GM21825 (cell line): ENCODE results near the gene FAM53B.
"Not testable (repeated sequence)": the region's sequence is repeated elsewhere in the genome, so short reads cannot be mapped to it uniquely, and the experiment has no call there.

Source experiments
- ATAC-seq: cut with Tn5 transposase; IDR thresholded peaks from one replicate; pipeline ENCODE4 v1.9.1; 2021; ENCODE audit warnings: mild to moderate bottlenecking, moderate library complexity; ENCODE audit not compliant: unreplicated experiment

FAM53B gene

DNA sequence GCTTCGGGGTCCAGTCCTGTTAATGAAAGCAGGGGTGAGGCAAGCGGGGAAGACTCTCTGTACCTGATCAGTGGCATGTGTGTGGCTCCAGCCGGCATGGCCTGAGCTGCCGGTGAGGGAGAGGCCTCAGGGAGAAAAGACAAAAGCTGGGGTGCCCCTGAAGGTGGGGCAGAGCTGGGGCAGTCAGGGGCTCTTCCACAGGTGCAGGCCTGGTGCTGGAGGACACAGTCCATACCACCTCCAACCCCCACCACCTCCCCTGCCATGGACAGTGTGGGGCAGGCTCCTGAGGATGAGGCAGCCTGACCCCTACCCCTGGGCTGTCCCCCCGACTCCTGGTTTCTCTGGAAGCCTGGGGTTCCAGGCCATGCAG lies 153.1 kb downstream of the FAM53B start:
- ATAC-seq = no peak

DNA sequence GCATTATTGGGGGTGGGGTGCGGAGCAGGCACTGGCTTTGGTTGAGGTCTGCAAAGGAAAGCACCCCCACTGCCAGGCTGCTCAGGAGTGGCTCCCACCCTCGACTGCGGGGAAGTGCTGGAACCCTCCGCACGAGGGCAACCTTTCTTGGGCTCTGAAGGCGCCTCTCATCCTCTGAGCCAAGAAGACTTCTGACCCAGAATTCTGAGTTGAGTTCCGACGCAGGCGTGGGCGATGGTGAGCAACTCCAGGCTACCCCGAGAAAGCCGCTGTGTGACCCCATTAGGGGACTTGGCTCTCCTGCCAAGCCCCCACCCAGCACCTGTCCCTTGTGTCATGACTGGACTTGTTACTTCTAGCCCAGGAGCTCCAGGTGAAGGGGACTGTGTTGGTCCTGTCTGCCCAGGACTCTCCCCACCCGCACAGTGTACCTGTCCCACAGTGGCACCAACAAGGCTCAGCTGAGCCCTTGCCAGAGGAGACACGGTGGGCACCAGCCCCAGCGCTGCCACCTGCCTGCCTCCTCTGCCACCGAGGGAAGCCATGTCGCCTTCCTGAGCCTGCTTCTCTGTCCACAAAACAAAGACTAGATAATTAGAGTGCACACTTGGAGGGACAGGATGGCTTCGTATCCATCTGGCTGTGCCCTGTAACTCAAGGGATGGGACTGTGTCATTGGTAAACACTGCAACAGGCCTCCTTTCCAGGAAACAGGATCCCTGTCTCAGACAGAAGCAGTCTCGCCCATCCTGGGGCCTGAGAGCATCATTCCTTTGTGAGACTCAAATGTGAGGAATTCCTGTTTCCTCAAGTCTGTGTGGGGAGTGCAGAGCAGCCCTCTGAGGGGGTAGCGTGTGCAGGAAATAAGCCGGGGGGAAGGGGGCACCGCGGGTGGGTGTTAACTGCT lies 153.7 kb downstream of the FAM53B start:
- ATAC-seq = no peak

DNA sequence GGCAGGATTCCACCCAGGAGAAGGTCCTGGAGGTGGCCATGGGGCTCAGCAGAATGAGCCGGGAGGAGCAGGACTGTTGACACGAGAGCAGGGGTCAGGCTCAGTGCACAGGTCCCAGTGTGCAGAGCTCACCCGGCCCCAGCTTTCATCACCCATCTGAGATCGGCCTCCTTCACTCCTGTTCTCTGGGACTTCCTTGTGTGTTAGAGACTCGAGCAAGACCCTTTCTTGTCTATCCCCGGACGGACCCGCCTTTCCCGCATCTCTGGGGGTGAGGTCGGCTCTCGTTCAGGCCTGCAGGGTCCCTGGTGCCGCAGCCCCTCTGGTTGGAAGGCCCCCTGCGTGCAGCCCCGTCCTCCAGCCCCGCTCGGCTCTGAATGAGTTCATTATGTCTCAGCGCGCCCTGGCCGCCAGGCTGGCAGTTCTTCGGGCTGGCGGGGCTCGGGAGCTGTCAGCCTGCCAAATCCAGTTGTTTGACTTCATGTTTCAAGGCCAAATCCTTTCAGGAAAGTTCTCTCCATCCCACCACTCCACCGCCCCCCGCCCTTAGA lies 154.6 kb downstream of the FAM53B start:
- ATAC-seq = no peak

DNA sequence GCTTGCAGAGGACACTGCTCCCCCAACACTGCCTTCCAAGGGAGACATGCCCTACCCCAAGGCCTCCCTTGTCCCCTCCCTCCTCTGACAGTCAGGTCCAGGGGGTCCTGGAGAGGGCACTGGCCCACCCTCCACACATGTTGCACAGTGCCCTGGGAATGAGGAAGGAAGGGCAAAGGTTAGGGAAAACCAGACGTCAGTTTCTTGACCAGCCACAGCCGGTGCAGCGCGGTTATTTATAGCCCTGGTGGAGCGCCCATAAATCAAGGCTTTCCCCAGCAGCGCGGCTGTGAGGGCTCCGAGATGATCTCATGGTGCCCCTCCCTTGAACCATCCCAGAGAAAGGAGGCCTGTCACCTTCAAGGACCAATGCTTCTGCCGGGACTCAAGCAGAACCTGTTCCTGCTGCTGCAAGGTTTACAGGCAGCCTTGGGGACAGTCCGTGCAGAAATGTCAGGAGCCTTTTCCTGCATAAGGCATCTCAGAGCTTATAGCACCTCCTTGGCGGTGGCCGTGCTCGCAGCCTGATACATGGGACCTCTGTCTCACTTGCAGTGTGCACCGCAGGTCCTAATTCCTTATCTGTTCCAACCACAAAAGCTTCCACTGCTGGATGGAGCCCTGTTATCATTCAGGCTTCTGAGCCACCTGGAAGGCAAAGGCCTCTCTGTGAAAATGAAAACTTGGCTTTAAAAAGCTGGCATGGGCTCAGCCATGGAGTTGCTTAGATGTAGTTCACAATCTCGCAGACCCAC lies 155.3 kb downstream of the FAM53B start:
- no peak for ATAC-seq

DNA sequence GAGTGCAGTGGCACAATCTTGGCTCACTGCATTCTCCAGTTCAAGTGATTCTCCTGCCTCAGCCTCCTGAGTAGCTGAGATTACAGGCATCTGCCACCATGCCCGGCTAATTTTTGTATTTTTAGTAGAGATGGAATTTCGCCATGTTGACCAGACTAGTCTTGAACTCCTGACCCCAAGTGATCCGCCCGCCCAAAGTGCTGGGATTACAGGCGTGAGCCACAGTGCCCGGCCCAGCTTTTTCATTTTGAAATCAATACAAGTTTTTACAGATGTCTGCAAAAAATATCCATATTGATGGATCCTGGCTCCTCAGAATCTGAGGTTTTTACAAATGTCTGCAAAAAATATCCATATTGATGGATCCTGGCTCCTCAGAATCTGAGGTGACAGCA lies 155.8 kb downstream of the FAM53B start:
- ATAC-seq = not testable (repeated sequence)

DNA sequence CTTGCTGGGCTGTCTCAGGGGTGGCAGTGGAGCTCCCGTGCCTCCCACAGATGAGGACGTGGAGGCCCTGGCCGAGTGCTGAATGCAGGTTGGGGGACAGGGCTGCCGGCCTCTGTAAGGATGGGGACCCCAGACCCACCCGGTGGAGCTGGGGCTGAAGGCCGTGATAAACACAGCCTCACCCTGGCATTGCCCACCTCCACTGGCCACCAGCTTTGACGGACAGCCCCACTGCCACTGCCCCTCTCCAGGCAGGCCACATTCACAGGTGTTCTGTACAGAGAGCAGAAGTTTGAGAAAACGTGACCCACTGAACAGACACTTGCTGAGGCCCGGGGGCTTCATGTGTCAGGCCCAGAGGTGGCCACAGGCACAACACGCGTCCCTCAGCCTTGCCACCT lies 156.4 kb downstream of the FAM53B start:
- ATAC-seq = no peak

DNA sequence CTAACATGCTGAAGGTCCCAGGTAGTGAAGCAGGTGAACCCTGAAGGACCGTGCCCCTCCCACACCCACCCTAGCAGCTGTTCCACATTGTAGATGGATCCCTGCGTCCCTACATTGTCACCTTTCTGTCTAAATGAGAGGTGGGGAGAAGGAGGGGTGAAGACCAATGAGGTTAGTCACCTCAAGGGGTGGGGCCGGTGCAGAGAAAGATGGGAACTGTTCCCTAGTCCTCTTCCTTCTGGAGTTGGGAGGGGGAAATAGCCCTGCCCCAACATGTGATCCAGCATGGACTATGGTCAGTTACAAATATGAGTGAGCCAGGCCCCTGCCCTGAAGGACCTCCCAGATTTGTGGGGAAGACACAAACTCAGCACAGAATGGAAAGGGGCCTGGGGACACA lies 158.0 kb downstream of the FAM53B start:
- ATAC-seq = no peak

DNA sequence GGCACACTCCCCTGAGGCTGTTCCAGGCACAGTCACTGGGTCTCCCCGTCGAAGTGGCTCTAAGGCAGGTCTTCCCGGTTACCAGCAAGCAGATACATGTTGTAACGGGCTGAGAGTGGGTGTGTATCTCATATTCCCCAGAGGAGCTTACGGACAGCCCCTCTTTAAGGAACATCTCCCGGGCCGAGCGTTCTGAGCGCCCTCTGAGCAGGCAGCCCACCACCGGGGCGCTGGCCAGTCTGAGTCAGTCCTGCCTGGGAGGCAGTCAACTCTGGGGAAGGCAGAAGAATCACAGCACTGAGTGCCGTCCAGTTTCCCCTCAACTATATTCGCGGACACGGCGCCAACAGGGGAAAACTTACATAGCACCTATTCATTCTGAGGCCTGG lies 165.2 kb downstream of the FAM53B start:
- no peak for ATAC-seq

DNA sequence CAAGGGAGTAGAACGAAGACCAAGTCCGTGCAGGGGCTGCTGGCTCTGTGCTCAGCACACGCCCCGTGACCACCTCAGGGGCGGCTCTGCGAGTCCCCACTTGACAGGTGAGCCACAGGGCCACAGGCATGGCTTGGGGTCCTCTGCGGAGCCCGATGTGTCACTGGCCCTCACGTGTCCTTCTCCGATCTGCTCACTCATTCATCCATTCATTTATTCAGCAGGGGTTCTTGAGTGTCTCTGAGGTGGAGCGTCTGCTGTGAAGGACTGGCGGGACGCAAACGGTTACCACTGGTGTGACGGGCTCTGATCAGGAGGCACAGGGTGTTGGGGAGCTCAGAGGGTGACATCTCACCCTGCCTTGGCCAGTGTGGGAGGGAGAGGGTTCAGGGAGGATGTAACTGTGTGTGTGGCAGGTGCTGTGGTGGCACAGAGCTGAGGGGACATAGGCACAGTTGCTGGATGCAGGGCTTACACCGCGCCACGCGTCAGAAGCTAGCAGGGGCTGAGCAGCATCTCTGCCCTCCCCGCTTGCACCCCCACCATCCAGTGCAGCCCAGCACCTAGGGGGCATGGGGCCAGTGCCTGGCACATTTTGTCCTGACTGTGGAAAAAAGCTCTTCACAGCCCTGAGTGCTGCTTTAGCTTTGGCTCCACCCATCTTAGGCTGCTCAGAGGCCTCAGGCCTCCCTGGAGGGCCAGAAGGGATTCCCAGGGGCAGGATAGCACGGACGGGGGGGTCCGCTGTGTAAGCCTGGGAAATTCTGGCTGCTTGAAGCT lies 165.8 kb downstream of the FAM53B start:
- no peak for ATAC-seq

DNA sequence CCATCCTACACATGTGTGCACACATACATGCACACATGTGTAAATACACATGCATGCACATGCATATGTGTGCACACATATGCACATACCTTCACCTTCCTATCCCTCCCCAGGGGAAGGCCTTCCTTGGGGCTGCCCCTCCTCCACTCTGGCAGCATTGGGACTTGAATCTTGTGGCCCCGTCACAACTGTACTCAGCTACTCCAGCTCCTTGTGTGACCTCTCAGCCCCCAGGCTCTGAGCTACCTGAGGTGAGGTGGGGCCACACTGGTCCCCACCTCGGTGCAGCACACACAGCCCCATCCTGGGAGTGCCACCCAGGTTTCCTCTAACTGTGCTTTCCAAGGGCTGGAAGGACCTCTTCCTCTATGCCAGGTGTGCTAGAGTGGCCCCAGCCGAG lies 166.5 kb downstream of the FAM53B start:
- ATAC-seq = no peak

DNA sequence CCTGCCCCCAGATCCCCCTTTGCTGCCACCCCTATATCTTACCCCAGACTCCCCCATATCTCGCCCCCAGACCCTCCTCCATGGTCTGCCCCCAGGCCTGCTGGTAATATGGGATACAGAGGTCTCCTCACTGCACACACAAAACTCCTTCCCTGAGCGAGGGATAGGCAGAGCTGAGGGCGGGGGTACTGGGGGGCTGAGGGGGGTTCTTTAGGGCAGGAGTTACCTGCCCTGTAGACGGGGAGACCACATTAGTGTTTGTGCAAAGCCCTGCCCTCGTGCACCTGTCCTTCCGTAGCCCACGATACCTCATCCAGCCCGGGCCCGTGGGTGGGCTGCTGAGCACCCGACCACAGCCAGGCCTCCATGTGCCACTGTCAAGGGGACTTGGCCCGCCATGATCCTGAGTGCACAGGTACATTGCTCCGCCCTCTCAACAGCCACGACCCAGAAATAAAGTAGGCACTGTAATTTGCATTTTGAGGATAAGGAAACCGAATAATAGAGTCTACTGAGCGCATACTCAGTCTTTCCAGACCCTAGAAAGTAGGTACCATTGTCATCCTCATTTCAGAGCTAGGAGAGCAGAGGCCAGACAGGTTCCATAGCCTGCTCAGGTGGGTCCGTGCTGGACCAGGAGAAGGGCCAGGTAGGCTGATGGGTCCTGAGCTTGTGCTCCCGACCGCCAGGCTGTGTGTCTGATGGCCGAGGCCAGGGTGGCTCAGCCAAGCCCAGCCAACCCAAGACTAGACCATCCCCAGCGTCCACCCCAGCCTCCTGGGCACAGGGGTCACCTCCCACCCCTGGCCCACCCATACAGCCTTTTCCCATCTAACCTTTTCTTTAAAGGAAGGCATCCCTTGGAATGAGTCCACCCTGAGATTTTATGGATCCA lies 167.4 kb downstream of the FAM53B start:
- ATAC-seq = no peak

DNA sequence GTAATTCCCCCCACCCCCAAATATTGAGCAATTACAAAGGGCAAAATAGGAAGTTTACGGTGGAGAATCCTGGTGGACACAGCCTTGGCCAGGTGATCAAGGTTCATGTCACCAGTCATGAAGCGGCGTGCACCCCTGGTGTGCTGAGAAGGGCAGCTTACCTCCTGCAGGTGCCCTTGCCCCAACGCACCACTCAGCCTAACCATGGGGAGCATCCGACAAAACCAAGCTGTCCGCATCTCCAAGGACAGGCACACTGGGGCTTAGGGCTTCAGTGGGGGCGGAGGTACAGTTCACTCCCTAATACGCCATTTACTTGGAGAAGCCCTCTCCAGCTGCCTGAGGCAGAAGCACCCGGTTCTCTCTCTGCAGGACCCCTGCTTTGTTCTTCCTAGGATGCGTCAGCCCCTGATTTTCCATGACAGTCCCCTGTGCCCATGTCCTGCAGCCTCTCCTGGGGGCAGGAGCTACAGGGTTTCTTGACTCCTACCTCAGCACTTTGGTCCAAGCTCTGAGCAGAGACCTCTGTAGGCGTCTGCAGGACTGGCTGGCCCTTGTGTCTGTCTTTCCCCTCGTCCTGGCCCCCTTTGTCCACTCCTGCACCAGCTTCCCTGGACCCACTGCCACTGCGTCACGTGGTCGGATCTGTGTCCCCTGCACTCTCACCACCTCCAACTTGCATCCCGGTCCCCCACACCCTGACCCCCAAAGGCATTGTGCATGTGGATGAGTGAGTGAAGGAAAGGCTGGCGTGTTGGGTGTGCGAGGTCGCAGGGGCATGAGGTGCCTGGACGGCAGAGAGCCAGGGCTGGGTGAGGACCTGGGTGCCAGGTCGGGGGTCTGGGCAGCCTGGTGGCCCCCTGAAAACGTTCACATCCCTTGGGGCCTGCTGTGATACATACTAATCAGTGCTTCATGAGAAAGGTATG lies 168.8 kb downstream of the FAM53B start:
- ATAC-seq = no peak

DNA sequence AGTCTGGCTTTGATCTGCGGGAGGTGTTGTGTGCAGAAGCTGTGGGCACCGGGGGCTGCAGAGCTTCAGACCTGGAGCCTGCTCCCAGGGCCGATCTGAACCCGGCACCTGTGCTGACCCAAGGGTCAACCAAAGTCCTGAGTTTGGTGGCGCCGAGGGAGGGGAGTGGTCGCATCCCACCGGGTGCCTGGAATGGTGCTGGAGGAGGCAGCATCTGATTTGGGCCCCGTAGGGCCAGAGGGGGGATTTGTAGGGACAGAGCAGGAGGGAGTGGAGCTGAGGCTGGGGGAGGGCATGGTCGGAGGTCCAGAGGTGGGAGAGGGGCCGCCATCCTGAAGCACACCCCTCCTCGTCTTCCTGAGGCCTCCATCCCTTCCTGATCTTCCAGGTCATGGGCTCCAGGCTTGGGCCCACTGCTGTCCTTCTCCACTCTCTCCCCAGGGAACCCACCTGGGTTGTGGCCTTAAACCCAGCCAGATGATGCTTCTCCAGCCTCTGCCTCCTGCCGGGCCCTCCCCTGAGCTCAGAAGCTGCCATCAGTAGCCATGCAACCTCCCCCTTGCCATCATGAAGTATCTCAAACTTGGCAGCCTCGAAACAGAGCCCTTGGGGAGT lies 169.6 kb downstream of the FAM53B start:
- no peak for ATAC-seq

DNA sequence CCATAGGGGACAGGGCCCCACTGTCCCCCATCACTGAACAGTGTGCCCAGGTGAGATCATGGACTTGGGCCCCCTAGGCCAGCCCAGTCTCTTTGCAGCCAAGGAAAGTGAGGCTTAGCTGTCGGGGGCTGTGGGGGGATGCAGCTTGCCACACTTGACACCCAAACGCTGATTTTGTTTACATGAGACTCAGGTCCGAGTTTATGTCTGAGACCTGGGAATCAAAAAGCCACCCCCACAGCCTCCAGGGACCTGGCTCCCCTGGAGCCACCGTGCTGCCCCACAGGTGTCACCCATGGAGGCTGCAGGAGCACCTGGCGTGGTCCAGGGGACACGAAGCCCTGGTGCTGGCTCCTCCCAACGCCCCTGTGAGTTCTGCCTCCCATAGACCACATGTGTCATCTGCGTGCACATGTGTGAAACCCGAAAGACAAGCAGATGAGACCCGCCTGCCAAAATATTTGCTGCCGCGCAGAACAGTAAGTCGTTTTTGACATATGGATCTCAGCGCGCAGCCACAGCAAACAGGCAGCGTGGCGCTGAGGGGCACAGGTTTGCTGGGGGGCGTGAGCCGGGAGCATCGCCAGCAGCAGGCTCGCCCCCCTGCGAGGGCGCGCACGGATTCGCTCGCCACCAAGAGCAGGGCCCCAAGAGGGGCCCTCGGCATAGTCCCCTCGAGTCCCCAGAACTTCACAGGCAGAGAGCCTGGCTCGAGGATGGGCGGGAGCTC lies 170.3 kb downstream of the FAM53B start:
- no peak for ATAC-seq

DNA sequence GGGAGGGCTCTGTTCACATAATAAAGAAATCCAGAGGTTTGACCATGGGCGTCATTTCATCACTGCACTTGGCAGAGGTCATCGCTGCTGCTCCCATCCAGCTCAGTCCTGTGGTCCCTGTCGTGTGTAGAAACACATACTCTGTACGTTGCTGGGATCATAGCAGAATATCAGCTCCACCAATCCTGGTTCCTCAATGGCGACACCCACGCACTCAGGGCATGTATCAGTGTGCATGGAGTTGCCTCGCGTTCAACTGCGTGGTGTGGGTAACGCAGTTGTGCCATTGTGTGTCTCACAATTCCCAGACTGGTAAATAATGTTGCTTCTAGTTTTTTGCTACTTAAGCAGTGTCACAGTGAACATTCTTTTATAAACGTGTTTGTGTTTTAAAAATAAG lies 171.4 kb downstream of the FAM53B start:
- ATAC-seq = no peak

DNA sequence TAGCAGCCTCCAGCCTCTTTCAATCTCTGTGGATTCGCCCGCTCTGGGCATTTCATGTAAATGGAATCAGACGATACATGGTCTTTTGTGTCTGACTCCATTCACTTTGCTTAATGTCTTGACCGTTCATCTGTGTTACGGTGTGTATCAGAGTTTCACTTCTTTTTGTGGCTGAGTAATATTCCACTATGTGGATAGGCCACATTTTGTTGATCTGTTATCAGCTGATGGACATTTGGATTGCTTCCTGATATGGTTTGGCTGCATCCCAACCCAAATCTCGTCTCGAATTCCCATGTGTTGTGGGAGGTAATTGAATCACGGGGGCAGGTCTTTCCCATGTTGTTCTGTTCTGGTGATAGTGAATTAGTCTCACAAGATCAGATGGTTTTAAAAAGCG lies 173.5 kb downstream of the FAM53B start:
- ATAC-seq = no peak

DNA sequence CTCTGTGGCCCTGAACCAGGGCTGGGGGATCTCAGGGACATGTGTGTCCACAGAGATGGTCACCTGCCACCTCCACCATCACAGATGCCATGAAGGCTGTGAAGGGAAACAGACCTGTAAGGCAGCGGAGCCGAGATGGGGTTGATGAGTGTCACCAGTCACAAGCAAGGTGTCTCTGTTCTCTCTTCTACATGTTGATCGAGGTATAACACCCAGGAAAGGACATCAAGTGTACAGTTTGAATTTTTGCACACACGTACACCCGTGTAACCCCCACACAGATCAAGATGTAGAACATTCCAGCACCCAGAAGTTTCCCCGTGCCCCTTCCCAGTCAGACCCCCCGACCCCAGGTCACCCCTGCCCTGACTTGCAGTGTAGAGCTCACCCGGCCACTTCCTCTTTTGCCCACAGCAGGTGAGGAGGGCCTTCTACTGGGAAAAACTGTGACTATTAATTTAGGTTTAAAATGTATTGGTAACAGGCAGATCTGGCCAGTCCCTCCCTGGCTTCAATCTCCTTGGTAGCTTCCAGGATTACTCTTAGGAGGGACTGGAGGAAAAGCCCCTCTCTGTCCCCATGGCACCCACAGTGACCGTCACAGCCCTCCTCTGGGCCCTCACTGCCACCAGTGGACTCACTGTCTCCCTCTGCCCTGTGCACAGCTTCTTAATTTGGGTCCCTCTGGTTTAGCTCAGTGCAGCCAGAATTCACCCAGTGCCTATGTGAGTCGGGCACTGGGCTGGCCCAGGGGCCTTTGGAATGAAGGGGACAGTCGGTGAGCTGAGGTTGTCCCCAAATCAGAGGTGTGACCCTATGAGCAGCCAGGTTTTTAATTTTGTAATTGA lies 174.3 kb downstream of the FAM53B start:
- ATAC-seq = no peak
